A549 treated with DMSO at 1 μM for 4 hours (cell line): ENCODE data around the gene TMEM44. TPM values are rescaled to one million over a fixed set of nuclear protein-coding genes. Genes with fewer than 3 reads are reported as not detected.

ENCODE experiments used
- total RNA-seq: library from RNA; stranded (reverse); fragments of 200-300 nt; extraction: Qiagen RNA extraction; gene quantifications from 5 replicates; pipeline ENCODE4 v1.2.3, GENCODE V29; 2022; ENCODE audit warnings: low read depth

The TMEM44 gene, protein sequence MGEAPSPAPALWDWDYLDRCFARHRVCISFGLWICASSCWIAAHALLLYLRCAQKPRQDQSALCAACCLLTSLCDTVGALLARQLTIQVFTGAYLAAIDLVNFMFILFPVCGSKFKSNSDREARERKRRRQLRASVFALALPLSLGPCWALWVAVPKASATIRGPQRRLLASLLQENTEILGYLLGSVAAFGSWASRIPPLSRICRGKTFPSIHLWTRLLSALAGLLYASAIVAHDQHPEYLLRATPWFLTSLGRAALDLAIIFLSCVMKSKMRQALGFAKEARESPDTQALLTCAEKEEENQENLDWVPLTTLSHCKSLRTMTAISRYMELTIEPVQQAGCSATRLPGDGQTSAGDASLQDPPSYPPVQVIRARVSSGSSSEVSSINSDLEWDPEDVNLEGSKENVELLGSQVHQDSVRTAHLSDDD
- total RNA-seq, result 9.3 to 12.6 TPM (median 10.8 TPM) in 5 replicates

DNA sequence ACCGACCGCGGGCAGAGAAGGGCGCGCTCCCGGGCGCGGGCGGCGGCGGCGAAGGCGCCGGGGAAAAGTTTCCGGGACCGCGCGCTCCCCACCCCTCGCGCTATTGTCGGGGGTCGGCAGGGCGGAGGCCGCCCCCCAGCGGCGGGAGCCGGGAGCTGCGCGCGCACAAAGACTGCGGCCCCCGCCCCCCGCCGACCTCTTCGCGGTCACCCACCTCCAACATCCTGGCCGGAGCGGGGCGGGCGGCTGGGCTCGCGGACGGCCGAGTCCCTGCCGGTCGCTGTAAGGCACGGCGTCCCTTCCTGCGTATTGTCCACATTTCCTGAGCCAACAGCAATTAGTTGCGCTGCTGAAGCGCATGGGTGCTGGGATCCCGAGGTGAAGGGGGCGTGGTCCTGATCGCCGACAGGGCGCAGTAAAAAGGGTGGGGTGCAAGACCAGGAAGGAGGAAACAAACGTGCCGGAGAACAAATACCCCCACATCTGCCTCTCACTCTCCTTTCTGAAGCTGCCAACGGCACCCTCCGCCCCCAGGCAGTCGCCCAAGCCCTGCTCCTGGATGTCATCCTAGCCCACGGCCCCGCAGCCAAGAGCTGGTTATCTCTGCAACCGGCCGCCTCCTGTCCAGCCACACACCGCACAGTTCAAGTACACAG, at the start of gene TMEM44:
TMEM44 (minus strand) TSS at position 71 of the 656 bp plus-strand sequence. CDS start 204 bp downstream, outside the sequence.

DNA sequence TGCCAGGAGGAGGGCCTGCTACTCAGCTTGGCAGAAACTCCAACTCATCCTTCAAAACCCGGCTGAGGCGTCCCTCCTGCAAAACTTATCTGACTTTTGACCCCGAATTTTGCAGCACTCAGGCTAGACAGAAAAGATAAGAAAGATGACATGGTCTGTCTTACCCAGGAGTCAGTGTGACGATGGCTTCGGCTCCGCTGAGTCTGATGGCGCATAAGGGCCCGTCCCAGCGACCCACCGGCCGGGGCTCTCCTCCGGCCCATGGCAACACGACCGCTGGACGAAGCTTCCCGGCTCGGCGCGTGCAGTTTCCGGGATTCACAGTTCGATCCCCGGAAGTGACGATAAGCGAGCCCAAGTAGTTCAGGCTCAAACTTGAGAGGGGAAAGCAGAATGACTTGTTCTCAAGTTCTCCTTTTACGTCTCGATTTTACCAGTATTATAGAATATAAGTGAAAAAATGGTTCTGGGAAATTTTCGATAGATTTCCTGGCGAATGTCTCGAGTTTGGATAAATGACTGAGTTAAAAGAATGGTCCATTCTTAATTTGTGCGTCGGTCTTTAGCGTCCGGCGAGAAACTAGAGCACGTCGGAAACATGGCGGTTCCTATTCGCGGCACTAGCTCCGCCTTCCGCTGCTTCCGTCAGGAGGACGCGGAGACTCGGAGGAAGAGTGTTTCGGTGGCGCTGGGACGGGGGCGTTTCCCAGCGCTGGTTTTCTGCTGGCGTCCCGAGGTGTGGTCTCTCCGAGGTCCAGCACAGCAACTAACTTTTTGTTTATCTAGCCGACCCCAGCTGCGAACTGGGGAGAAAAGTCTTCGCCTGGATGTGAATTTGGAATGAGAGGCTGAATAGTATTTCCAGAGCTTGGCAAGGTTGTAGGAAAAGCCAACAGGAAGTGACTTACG, 38.9 kb upstream of the TMEM44 start, which contains the start of gene LSG1:
LSG1 (minus strand) TSS at position 292 of the 909 bp plus-strand sequence; CDS start at position 263, 29 bp downstream.

Other genes with a start within 250 kb of the TMEM44 start
- 0.03 to 0.07 TPM in 2 of 5 replicates, not detected in the others for gene GP5, start 234.2 kb downstream of the TMEM44 start, total RNA-seq
- gene ATP13A3, start 146.4 kb downstream of the TMEM44 start, total RNA-seq, result 33.4 to 52.5 TPM (median 48.9 TPM) in 5 replicates
- gene LSG1, start 38.8 kb upstream of the TMEM44 start, total RNA-seq, result 31.9 to 36.3 TPM (median 34.3 TPM) in 5 replicates
- gene FAM43A, start 52.5 kb upstream of the TMEM44 start, total RNA-seq, result 2.8 to 4.6 TPM (median 4.0 TPM) in 5 replicates